Heart left ventricle (tissue), 13 donors: ENCODE results near the gene IL23A.

Experiments
- CTCF ChIP-seq, 12 donors: fragments of 200-600 bp; sonication (generic) in 4 of 12; IDR thresholded peaks; one replicate each; pipeline versions ENCODE4 v1.5.0 to v1.8.0; 2018 to 2022; ENCODE audit warnings: antibody characterized with exemption in 12 of 12, mild to moderate bottlenecking in 5 of 12
- POLR2A ChIP-seq, 2 donors: fragments of 450-650 bp; IDR thresholded peaks; one replicate each; pipeline ENCODE4 v1.6.1; 2017; ENCODE audit warnings: antibody characterized with exemption in 2 of 2, mild to moderate bottlenecking in 2 of 2, moderate library complexity in 2 of 2
- donor health status: ischemic (EF 13 %, LVEDD 7.1; RV severe dilation, severe dysfunction).
- donor health status: DM: no; HTN: yes; CAD: no.
- donor health status: DM: no; HTN: no; CAD: no.
- donor health status: ischemic (EF 25% LVEDD 6.9; RV normal size, moderate dysfunction).
- donor health status: ischemic (EF 25% LVEDD 5.7; RV mildly dilated, moderate dysfunction).
- donor health status: ischemic (EF 35%, LVEDD 5.7; RV mildly dilated, moderate dysfunction).
- donor health status: nonischemic (EF 11% LVEDD 7.7; RV severe dilation, severe dysfunction).
- donor health status: DM: yes; HTN: yes; CAD: no.
- donor health status: PGD.
- donor health status: ischemic (EF 29% LVEDD 5.4; RV normal size, mild dysfunction).
- donor health status: nonischemic (EF 23%, LVEDD 6.1; RV moderate dilation, normal function).

GRCh38 chr12:56389412-56389811 is 50.7 kb downstream of the IL23A start:
- TF ChIP-seq CTCF (IDR thresholded peaks at IDR 0.05), result no peak
- TF ChIP-seq POLR2A (IDR thresholded peaks at IDR 0.05), result no peak
